GM21737 (cell line): ENCODE data around the gene USP36.

Source experiments
- ATAC-seq: cut with Tn5 transposase; IDR thresholded peaks from one replicate; pipeline ENCODE4 v1.9.1; 2021; ENCODE audit warnings: mild to moderate bottlenecking, moderate library complexity; ENCODE audit not compliant: unreplicated experiment

USP36 gene

DNA sequence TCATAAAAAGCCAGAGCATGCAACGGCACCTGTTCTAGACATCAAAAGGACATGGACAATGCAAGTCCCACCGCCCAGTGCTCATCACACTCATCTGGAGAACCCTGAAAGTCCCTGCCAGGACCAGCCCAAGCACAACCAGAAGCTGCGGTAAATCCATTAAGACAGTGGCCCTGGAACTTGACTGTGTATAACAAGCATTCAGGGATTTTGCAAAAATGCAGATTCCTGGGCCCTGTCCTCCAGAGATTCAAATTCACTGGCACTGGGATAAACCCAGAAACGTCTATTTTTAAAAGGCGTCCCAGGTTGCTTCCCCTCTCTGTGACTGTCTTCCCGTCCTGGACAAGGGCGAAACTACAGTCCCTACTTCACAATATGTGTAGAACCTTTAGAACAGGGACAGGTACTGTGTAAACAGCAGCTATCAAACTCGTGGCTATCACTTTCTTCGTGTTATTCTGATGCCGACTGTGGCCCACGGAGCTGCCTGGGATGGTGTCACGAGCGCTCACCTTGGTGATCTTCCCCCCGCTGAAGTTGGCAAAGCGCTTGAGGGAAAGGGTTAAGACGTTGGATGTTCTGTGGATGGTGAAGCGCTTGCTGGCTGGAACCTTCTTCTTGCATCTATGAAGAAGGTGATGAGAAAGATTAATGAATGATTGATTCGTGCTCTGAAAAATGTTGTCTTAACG, 22.3 kb downstream of the USP36 start:
- no peak for ATAC-seq

- no peak for ATAC-seq
Measured at GRCh38 chr17:78817123-78817522, 23.5 kb downstream of the USP36 start.

- ATAC-seq: no peak
Measured at GRCh38 chr17:78815696-78816095, 24.9 kb downstream of the USP36 start.

- no peak for ATAC-seq
Measured at GRCh38 chr17:78812855-78813254, 27.8 kb downstream of the USP36 start.

DNA sequence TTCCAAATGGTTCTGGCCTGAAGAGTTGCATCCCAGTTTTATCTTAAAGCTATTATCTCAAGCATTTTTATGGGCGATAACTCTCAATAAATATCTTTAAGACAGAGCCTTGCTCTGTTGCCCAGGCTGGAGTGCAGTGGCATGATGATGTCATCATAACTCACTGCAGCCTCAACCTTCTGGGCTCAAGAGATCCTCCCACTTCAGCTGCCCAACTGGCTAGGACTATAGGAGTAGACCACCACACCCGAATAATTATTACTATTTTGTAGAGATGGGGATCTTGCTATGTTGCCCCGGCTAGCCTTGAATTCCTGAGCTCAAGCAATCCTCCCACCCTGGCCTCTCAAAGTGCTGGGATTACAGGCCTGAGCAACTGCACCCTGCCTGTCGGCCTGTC, 32.5 kb downstream of the USP36 start:
- no peak for ATAC-seq

DNA sequence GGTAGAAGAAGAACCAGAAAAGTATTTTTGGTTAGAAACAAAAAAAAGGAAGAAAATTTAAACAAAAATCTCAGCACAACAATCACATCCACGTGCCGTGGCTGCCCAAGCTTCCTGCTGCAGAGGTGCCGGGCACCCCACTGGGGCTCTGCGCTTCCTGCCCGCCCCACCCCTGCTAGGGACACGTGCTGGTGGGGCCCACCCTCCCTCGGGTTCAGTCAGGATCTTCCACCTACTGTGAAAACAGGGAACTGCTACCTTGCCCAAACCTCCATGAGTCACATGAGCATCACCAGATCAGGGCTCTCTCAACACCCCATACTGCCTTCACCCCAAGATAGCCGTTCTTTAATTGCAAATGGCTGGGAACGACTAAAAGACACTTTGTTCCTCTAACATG, 34.2 kb downstream of the USP36 start:
- ATAC-seq: no peak

DNA sequence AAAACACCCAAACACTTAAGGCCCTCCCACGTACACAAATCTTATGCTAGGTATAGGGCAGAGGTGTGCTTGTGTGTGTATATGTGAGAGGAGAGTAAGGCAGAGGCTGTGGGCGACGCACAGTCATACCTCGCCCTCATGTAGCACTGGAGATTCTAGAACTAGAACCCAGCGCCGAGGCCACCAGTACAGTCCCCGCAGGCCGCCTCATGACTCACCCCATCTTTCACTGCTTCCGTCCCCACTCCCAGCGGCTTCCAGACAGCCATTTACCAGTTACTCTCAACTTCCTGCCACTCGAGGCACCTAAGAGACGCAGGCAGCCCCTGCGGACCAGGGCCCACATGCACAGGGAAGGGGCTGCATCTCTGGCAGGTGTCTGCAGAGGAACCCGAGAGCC, 35.3 kb downstream of the USP36 start:
- ATAC-seq: no peak

GRCh38 chr17:78804777-78805176, 35.8 kb downstream of the USP36 start:
- ATAC-seq: no peak

- no peak for ATAC-seq
Measured at GRCh38 chr17:78803186-78803845, 37.3 kb downstream of the USP36 start.

GRCh38 chr17:78802459-78802858, 38.2 kb downstream of the USP36 start:
- ATAC-seq: no peak

GRCh38 chr17:78802008-78802407, 38.6 kb downstream of the USP36 start:
- no peak for ATAC-seq

DNA sequence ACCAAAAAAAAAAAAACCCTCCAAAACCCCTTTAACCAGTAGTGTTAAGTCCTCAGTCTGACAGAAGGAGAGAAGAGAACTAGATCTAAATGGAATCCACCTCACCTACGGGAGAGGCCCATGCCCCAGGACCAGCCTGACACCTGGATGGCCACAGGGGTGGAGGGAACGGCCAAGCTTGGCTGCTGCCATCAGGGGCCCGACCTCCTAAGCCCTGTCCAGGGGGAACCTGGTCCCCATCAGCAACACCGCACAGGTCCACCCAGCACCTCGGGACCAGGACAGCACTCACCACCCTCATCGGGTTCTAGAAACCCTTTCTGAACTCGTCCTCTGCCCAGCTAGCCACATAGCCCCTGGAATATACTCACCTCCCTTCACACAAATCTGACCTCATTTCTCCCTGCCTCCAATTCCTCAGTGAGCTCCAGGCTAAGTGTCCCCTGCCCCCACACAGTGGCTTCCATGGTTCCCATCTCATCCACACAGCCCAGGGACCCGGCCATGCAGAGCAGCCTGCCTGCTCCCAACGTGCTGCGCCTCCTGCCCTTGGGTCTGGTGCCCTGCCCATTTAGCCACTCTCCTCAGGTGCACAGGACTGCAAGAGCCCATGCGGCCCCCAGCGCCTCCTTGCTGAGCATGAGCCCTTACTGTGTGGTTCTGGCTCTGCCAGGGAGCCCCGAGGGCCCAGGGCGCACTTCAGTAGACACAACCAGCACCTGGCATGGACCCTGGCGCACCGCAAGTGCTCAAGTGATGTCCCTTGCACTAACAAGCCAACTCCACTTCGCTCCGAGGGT, 40.3 kb downstream of the USP36 start:
- no peak for ATAC-seq

DNA sequence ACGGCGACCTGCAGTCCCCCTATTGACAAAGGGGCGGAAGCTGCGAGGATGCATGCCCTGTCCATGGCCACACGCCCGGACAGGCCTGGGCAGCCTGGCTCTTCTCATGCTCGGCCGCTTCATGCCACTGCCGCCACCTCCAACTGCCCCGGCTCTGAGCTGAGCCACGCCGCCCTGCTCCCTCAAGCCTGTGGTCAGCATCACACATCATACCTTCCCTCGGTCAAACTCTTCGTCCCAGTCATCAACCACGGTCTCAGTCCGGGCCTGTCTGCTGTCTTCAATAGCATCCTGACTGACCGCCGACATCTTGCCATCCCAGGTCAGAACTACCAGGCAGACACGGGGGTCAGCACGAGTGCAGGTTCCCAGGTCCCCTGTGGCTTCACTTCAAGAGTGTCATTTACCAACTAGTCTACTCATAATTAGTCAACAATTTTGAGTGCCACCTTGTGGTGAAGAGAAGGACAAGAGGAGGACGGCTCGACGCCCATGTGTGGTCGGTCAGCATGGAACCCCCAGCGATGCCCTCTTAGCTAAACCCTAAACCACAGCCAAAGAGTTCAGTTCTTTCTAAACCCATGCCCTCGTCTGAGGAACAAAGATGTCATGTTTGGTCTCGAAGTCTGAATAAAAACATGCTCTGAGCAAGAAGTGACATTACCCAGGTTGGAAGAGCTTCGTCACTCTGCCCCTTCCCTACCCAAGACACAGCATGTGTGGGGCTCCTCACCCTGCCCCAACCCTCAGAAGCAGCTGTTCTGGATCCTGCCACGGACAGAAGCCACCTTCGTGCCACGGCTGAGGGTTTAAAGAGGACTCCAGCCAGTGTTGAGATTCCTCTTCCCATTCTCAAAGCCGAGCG, 41.7 kb downstream of the USP36 start:
- no peak for ATAC-seq

- no peak for ATAC-seq
Measured at GRCh38 chr17:78797691-78798585, 42.7 kb downstream of the USP36 start.

- ATAC-seq: no peak
Measured at GRCh38 chr17:78797213-78797612, 43.4 kb downstream of the USP36 start.

DNA sequence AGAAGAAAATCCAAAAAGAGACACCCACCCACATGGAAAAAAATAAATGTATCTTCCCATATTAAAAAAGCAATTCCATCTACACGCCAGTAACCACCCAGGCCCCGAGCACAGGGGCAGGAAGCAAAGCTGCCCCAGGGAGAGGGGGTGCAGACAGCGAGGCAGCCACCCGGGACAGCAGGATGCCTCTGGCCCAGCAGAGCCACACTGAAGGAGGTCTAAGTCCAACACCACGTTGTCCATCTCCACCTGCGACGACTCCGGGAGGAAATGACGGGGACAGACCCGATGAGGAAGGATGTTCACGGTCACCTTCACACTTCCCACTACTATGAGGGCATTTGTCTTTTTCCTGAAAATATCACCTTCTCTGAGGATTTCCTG, 44.1 kb downstream of the USP36 start:
- no peak for ATAC-seq

DNA sequence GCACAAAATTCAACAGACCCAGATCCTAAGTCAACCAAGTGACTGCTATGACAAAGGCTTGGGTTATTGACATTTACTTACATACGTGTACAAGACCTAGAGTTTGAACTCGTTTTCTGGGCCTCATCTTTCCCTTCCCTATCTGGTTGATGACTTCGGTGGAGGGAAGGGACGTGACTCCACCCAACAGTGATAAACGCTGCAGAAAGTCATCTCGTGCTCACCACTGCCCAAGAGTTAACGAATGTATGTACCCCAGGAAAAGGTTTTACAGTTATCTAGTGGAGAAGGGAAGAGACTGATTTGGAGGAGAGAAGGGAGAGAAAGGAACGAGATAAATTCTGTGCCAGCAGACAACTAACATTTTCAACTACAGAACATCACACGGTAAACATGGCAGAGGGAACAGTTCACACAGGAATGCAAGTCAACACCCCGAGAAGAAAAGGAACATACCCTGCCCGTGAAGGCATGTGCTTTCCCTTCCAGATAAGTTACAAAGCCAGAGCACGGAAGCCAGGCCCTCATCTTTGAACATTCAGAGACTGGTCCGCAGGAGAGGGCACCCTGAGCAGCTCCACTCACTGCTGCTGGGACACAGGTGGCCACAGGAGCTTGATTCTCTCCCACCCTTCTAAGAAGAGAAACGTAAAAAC, 44.6 kb downstream of the USP36 start:
- ATAC-seq: no peak

DNA sequence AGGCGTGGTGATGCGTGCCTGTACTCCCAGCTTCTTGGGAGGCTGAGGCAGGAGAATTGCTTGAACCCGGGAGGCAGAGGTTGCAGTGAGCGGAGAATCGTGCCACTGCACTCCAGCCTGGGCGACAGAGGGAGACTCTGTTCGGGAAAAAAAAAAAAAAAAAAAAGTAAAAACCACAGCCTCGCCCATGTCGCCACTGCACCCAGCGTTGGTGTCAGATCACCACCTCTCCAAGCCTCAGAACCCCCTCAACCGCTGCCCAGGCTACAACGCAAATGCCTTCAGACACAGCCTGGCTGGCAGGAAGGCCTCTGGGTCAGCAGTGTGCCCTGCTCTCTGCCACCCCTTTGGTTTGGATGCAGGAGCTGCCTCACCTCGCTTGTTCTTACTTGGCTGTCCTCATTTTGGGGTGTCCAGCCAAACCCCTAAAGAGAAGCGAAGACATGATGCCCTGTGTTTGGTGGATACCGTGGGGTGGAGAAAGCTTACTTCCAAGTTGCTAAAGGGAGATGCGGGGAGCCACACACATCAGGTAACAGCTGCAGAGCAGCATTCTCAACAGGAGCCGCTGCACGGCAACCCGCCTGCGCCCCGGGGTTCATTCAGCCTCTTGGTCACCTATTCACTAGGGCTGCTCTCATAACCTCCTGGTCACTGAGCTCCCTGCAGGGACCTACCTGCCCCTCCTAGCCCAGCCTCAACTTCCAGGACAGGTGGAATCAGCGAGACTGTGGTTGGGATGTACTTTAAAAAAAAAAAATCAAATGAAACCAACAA, 45.6 kb downstream of the USP36 start:
- no peak for ATAC-seq

DNA sequence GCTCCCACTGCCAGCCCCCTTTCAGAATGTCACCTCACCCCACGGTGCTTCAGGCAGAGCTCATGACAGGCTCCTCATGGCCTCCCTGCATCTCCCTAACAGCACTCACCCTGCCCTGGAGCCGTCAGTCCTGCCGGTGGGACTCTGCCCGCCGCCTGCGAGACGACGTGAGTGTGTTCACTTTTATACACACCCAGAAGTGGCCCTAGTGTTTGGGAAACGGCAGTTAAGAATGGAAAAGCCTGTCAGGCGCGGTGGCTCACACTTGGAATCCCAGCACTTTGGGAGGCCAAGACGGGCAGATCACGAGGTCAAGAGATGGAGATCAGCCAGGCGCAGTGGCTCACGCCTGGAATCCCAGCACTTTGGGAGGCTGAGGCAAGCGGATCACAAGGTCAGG, 46.2 kb downstream of the USP36 start:
- ATAC-seq: no peak
